HG02840 (cell line): ENCODE measurements around the gene MEG3.

ENCODE experiments used
- ATAC-seq: cut with Tn5 transposase; IDR thresholded peaks from one replicate; pipeline ENCODE4 v1.9.1; 2021; ENCODE audit warnings: mild to moderate bottlenecking, moderate library complexity, moderate number of reproducible peaks; ENCODE audit not compliant: unreplicated experiment, low FRiP score

The MEG3 gene

GRCh38 chr14:100862277-100862676 lies 36.4 kb downstream of the MEG3 start:
- no peak for ATAC-seq

DNA sequence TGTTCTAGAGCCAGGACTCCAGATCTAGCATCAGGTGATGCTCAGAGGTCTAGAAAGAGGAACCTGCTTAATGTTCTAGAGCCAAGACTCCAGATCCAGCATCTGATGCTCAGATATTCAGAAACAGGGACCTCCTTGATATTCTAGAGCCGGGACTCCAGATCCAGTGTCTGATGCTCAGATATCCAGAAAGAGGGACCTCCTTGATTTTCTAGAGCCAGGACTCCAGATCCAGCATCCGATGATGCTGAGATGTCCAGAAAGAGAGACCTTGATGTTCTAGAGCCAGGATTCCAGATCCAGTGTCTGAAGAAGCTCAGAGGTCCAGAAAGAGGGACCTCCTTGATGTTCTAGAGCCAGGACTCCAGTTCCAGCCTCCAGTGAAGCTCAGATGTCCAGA lies 36.9 kb downstream of the MEG3 start:
- ATAC-seq = no peak

DNA sequence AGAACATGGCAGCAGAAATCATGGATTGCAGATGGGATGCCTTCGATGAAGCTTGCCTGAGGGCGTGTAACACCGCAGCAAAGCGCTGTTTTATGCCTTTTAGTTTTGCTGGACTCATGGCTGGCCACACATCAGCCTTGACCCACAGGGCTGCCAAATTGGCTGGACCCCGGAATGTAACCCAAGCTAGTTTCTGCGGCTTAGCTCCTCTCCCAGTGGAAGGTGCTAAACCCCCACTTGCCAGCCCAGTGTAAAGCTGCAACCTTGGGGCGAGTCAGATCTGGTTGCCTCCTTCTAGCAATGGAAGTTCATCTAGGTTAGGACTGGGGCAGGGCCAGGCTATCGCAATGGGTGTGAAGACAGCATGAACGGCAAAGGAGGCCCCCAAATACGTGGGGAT lies 38.3 kb downstream of the MEG3 start:
- no peak for ATAC-seq

- no peak for ATAC-seq
Measured at GRCh38 chr14:100864960-100865681, 39.2 kb downstream of the MEG3 start.

DNA sequence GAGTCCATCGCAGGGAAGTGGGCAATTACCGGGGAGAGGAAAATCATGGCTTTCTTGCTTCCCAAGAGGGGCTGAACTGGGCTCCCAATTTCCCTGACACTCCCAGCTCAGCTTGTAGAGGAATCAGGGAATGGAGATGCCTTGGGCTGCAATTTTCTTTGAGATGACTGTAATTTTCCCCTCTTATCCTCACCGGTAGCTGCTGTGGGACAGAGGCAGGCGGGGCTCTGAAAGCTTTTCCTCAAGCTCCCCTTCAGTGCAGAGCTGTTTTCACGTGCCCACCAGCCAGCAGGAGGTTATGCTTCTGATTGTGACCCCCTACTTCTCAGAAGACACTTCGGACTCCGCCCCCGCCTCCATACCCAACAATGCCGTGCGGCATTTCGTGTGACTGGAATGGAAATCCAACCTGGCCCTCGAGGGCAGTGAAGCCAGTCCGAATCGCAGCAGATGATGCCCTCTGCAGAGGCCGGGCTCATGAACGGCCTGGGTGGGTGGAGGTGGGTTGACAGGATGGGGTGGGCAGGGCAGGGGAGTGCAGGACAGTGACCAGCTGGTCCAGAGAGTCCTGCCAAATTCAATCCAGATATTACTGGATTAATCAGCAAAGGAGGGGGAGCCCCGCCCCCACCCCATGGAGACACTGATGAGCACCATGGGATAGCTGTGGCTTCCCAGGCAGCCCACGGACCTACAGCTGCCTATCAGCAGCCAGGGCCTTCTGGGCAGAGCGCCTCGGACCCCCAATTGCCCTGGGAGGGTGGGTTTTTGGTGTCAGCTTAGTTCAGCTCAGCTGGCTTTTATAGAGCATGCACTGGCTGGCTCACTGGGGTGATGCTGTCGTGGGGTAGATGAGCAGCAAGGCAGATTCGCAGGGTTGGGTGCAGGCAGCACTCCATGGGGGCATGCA lies 40.0 kb downstream of the MEG3 start:
- no peak for ATAC-seq

GRCh38 chr14:100866666-100867630 lies 41.0 kb downstream of the MEG3 start:
- ATAC-seq = no peak

GRCh38 chr14:100867631-100868315 lies 41.9 kb downstream of the MEG3 start:
- no peak for ATAC-seq

- no peak for ATAC-seq
Measured at GRCh38 chr14:100868621-100869370, 42.9 kb downstream of the MEG3 start.

- no peak for ATAC-seq
Measured at GRCh38 chr14:100871234-100872186, 45.6 kb downstream of the MEG3 start.

GRCh38 chr14:100872259-100873095 lies 46.6 kb downstream of the MEG3 start:
- no peak for ATAC-seq

DNA sequence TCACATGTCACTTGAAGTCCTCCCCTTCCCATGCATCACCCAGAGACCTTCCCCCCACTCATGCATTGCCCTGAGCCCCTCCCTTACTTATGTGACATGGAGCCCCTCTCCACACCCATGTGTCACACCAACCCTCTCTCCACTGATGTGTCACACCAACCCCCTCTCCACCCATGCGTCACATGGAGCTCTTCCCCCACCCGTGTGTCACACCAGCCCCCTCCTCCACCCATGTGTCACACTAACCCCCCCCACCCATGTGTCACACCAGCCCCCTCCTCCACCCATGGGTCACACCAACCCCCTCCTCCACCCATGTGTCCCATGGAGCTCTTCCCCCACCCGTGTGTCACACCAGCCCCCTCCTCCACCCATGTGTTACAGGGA lies 47.2 kb downstream of the MEG3 start:
- ATAC-seq = no peak

- ATAC-seq = no peak
Measured at GRCh38 chr14:100874051-100874410, 48.1 kb downstream of the MEG3 start.

GRCh38 chr14:100874411-100875091 lies 48.6 kb downstream of the MEG3 start:
- no peak for ATAC-seq

GRCh38 chr14:100875126-100875525 lies 49.2 kb downstream of the MEG3 start:
- no peak for ATAC-seq

- ATAC-seq = no peak
Measured at GRCh38 chr14:100875861-100876590, 50.1 kb downstream of the MEG3 start.
